Colonic mucosa (tissue), 4 donors: ENCODE results near the gene CCL2. TPM values are rescaled to one million over a fixed set of nuclear protein-coding genes. Genes with fewer than 3 reads are reported as not detected.

Experiments
- DNase-seq: peaks from one replicate; pipeline ENCODE4 v3.0.0-alpha.2; 2020
- H3K27ac ChIP-seq: fragments of 200-600 bp; one replicate; pipeline ENCODE4 v1.8.0; 2021
- H3K27me3 ChIP-seq: fragments of 200-600 bp; one replicate; pipeline ENCODE4 v1.8.0; 2021
- H3K36me3 ChIP-seq: fragments of 200-600 bp; one replicate; pipeline ENCODE4 v1.8.0; 2021
- H3K4me1 ChIP-seq: fragments of 200-600 bp; one replicate; pipeline ENCODE4 v1.8.0; 2021; ENCODE audit warnings: mild to moderate bottlenecking
- H3K4me3 ChIP-seq: fragments of 200-600 bp; one replicate; pipeline ENCODE4 v1.8.0; 2021
- H3K9ac ChIP-seq, 2 donors: one replicate each; pipeline ENCODE4 v1.7.0; 2013; ENCODE audit warnings: control low read depth in 2 of 2, low read depth in 2 of 2, low read length in 2 of 2
- H3K9me3 ChIP-seq: fragments of 200-600 bp; one replicate; pipeline ENCODE4 v1.8.0; 2021
- CTCF ChIP-seq: fragments of 200-600 bp; IDR thresholded peaks from one replicate; pipeline ENCODE4 v1.8.0; 2022; ENCODE audit warnings: antibody characterized with exemption, mild to moderate bottlenecking
- intact Hi-C: fragments of 100-400 bp; cut with DNase I; formaldehyde crosslinking; loops from one replicate; pipeline ENCODE4 v1.14.1; 2022
- total RNA-seq, 2 donors: library from RNA; stranded (reverse); fragmentation: NEBNext Ultra II Directional in 1 of 2; extraction: Animal tissue kit (Norgen Biotek cat#: 25700) in 1 of 2; gene quantifications; one replicate each; pipeline ENCODE4 v1.2.1, GENCODE V29; 2021
- donor health status: healthy.
- donor health status: DM: no; HTN: no; CAD: no.
- donor health status: DM: no; HTN: no; CAD: no.

CCL2 gene
- total RNA-seq, 2 donors from 2014 or later: 4.2 to 96.2 TPM

- Histone ChIP-seq H3K36me3 (no peaks in the 10 kb centered on the region), H3K9me3 (no peaks in the 10 kb centered on the region), H3K4me3 (no peak overlapping the region), H3K4me1 (no peaks in the 10 kb centered on the region), H3K27me3 (no peaks in the 10 kb centered on the region), H3K27ac (peak overlapping the region; percentile 68), H3K9ac (no peak overlapping the region)
- DNase-seq: no peak
- TF ChIP-seq CTCF: no peak
- intact Hi-C loops: no loop called here
These were observed 3.0 kb upstream of the CCL2 start for GRCh38 chr17:34252095-34252443.

GRCh38 chr17:34252444-34253138, 2.5 kb upstream of the CCL2 start:
- no peak for TF ChIP-seq CTCF
- no peaks in the 10 kb centered on the region for H3K9me3 ChIP-seq
- no peaks in the 10 kb centered on the region for H3K36me3 ChIP-seq
- no peaks in the 10 kb centered on the region for H3K4me1 ChIP-seq
- intact Hi-C loops: no loop called here
- H3K27ac ChIP-seq: peak overlapping the region; percentile 68
- peak; percentile 73 for DNase-seq
- H3K27me3 ChIP-seq: no peaks in the 10 kb centered on the region
- peak overlapping the region in 1 of 2 donors; percentile 7 for H3K9ac ChIP-seq
- H3K4me3 ChIP-seq: no peak overlapping the region

- H3K4me1 ChIP-seq: no peaks in the 10 kb centered on the region
- no peak for DNase-seq
- peak overlapping the region in 1 of 2 donors; percentile 7 for H3K9ac ChIP-seq
These were observed 2.0 kb upstream of the CCL2 start for GRCh38 chr17:34253139-34253525.

GRCh38 chr17:34254146-34254545, 939 bp upstream of the CCL2 start:
- Histone ChIP-seq H3K9ac (peak overlapping the region in 1 of 2 donors; percentile 35), H3K9me3 (no peaks in the 10 kb centered on the region), H3K4me3 (no peak overlapping the region), H3K27me3 (no peaks in the 10 kb centered on the region), H3K36me3 (no peaks in the 10 kb centered on the region), H3K4me1 (no peaks in the 10 kb centered on the region), H3K27ac (peak overlapping the region; percentile 68)
- no peak for DNase-seq
- intact Hi-C loops: no loop called here
- no peak for TF ChIP-seq CTCF

More at GRCh38 chr17:34253139-34253525, 2.0 kb upstream of the CCL2 start:
- intact Hi-C loops: no loop called here
- no peak overlapping the region for H3K4me3 ChIP-seq
- H3K27ac ChIP-seq: peak overlapping the region; percentile 68
- TF ChIP-seq CTCF: no peak
- H3K27me3 ChIP-seq: no peaks in the 10 kb centered on the region
- no peaks in the 10 kb centered on the region for H3K36me3 ChIP-seq
- H3K9me3 ChIP-seq: no peaks in the 10 kb centered on the region

- no peak for DNase-seq
- H3K36me3 ChIP-seq: no peaks in the 10 kb centered on the region
- no peak for TF ChIP-seq CTCF
- H3K27me3 ChIP-seq: no peaks in the 10 kb centered on the region
- intact Hi-C loops: no loop called here
- H3K4me3 ChIP-seq: peak overlapping the region; percentile 29
- H3K9me3 ChIP-seq: no peaks in the 10 kb centered on the region
- peak overlapping the region; percentile 68 for H3K27ac ChIP-seq
- H3K4me1 ChIP-seq: no peaks in the 10 kb centered on the region
- H3K9ac ChIP-seq: peak overlapping the region in 1 of 2 donors; percentile 48
These were observed 272 bp downstream of the CCL2 start for GRCh38 chr17:34255381-34255732.
